DMS79 (cell line): ENCODE results near the gene RABGAP1L.
"Not testable (repeated sequence)": the region's sequence is repeated elsewhere in the genome, so short reads cannot be mapped to it uniquely, and the experiment has no call there.

Source experiments
- DNase-seq: peaks from one replicate; lab custom pipeline; 2025; lab: John Stamatoyannopoulos, UW

RABGAP1L gene

GRCh38 chr1:174364996-174365736, 205.8 kb downstream of the RABGAP1L start:
- DNase-seq: no peak

GRCh38 chr1:174366946-174367345, 207.6 kb downstream of the RABGAP1L start:
- DNase-seq: no peak

DNA sequence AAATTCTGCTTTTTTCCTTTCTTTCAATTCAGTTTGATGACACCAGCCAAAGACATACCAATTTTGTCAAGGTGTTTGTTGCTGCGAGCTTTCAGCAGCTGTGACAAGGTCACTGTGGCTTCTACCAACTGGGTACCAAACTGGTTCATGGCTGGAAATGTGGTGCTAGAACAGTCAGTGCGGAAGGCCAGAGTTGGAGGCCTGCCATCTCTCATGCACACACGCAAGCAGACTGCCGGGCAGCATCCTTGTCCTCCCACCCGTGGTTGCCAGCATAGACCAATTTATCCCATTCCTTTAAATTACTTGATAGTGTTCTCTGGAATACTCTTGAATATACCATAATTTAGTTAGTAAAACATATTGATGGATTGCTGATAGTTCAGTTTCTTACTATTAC, 208.6 kb downstream of the RABGAP1L start:
- DNase-seq: no peak

- no peak for DNase-seq
Measured at GRCh38 chr1:174376030-174376429, 216.7 kb downstream of the RABGAP1L start.

DNA sequence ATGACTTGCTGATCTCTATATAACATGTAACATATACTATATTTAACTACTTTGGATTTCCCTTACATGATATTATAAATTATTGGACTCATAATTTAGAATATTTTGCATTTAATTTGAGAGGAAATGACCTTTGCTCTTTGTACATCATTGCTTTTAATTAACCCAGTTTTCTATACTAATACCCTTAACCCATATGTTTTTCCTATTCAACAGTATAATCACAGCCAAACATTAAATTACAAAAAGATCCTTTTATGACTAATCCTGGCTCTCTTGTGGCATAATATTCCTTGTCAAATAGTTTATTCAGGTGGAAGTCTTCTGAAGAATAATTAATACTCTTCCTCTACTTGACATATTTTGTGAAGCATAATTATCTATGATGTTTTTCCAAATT, 232.4 kb downstream of the RABGAP1L start:
- no peak for DNase-seq

DNA sequence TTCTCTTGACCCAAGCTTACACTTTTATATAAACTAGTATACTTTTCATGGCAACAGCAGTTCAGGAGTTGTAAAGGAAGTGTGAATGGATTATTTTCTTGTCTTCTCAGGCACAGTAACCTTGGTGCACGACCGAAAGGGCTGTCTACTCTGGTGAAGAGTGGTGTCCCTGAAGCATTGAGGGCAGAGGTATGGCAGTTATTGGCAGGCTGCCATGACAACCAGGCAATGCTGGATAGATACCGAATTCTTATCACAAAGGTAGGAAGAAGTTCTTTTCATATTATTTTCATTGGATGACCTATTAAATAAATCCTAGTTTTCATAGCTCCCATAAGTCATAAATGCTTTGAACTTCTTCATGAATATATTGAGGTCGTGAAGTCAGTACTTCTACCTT, 234.6 kb downstream of the RABGAP1L start:
- DNase-seq: no peak

DNA sequence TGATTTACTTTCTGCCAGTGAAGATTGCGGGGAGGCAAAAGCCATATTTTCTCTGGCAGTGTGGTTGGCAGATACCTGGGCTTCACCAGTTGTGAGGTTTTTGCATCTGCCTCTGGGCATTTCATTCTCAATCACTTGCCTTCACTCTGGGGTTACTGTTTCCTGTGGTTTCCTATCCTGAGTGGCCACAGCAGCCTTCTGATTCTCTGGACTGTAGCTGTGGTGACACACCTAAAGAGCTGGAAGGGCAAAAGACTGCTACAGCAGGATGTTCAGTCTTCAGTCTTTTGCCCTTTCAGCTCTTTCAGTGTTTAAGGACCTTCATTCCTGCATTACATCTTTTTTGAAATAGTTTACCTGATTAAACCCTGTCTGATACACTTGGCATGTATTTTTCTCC, 237.9 kb downstream of the RABGAP1L start:
- no peak for DNase-seq

DNA sequence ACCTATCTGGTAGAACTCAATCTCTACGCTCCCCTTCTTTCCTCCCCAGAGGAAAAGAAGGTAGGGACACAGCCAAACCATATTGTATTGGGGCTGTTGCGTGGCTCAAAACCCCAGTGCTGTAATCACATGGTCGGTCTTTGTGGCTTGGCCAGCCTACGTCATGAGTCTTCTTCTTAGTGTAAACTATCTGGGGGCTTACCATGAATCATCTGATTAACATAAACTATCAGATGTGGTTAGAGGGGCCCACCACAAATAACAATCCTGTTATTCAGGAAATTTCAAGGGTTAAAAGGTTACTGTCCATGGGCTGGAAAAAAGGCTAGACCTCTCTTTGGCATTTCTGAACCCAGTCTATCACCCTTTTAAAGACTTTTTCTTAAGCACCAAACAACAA, 238.9 kb downstream of the RABGAP1L start:
- no peak for DNase-seq

GRCh38 chr1:174399211-174399610, 239.9 kb downstream of the RABGAP1L start:
- DNase-seq: peak; percentile 48

DNA sequence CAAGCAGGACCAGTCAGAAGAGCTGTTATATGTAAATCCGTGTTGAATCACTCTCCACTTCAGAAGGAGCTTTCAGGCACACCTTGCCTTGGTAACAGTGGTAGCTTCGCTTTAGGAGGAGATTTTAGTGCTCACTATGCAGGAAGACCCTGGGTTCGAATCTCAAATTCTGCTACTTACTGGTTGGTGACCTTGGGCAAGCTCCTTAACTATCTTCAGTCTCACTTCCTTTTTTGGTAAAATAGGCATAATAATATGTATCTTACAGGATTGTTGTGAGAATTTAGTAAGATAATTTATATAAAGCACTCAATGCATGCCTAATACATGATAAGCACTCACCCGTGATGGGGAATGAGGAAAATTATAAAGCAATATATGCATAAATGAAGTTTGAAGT, 241.8 kb downstream of the RABGAP1L start:
- DNase-seq: no peak

- DNase-seq: no peak
Measured at GRCh38 chr1:174405219-174405618, 245.9 kb downstream of the RABGAP1L start.

- no peak for DNase-seq
Measured at GRCh38 chr1:174406421-174406820, 247.1 kb downstream of the RABGAP1L start.

DNA sequence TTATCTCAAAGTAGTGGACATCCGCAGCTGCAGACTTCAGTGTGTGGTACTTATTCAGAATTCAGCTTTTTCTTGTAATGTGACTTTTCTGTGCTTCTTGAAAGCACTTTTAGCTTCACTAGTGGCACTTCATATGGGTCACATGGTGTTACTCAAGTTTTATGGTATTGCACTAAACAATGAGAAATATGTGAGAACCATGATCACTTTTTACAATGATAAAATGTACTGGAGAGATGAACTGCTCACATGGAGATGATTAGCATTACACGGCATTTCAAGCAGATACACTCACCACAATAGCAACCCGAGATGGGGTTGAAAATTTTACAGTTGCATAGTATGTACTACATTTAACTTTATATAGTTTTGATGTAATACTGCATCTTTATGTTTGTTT, 248.3 kb downstream of the RABGAP1L start:
- no peak for DNase-seq

DNA sequence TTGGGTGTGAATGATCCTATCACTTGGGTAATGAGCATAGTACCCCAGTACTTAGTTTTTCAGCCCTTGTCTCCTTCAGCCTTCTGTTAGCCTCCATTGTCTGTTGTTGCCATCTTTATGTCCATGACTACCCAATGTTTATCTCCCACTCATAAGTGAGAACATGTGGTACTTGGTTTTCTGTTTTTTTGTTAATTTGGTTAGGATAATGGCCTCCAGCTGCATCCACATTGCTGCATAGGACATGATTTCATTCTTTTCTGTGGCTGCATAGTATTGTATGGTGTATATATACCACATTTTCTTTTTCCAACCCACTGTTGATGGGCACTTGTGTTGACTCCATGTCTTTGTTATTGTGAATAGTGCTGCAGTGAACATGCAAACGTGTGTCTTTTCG, 248.8 kb downstream of the RABGAP1L start:
- DNase-seq: no peak

- not testable (repeated sequence) for DNase-seq
Measured at GRCh38 chr1:174409801-174410200, 250.5 kb downstream of the RABGAP1L start.

- no peak for DNase-seq
Measured at GRCh38 chr1:174413632-174414031, 254.3 kb downstream of the RABGAP1L start.

GRCh38 chr1:174414203-174414602, 254.9 kb downstream of the RABGAP1L start:
- no peak for DNase-seq

DNA sequence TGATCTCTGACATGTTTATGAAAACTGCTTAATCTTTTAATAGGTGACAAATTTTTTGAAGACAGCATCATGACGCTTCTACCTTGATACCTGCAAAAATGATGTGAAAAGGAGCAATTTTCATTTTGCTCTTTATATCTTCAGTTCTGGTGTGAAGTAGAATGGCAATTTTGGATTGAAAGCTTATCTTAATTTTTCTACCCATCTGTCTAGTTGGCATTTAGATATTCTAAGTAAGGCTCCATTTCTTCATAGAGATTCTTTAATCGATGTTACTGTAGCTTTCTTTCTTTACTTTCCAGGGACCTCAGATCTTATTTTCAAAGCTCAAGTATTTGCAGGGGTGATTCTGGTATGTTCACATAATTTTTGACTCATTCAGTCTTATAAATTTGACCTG, 256.2 kb downstream of the RABGAP1L start:
- no peak for DNase-seq

GRCh38 chr1:174417921-174418320, 258.6 kb downstream of the RABGAP1L start:
- no peak for DNase-seq

DNA sequence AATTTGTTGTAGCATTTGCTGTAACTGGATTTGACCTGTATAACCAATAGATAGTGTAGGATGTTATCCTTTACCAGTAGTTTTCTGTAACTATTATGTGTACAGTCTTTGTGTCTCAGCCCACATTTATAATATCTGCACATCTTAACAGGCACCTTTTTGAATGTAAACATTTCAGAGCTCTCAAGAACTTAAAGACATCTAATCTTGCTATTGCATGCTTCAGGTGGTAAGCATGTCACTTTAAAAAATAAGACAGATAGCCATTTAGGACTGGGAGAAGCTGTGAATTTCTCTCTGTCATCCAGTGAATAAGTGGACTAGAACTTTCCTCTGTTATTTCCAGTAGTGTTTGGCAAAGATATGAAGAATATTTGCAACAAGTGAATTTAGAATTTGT, 265.8 kb downstream of the RABGAP1L start:
- no peak for DNase-seq

DNA sequence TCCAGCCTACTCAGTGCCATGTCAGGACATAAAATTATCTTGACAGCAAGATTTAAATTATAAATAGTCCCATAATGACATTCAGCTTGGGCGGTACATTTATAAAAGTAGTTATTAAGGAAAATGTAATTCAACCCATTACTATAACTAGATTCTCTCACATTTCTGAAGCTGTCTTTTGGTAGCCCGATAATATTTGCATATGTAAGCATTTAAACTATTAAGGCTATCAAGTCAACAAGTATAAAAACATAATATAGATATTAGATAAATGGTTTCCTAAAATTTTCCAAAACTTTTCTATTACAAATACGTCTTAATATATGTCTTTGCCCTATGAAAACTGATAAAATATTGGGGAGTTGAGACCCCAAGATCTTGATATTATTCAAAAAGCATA, 266.8 kb downstream of the RABGAP1L start:
- no peak for DNase-seq

- DNase-seq: no peak
Measured at GRCh38 chr1:174428033-174428432, 268.7 kb downstream of the RABGAP1L start.

DNA sequence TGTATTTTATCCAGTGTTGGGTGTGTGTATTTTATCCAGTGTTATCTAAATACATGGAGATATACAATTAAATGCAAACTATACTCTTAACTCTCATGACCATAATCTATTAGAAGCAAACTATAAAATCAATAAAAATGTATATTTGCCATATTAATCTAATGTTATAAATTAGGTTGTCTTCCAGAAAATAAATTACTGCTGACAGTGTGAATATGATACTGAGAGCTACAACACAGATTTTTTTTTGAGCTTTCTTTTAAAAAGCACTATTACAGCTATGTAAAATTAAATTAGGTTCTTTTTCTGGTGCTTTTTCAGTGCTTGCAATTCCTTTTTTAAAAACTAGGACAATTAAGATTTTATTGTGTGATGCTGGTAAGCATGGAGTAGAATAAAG, 269.4 kb downstream of the RABGAP1L start:
- no peak for DNase-seq

GRCh38 chr1:174433451-174433850, 274.1 kb downstream of the RABGAP1L start:
- no peak for DNase-seq
